Heart left ventricle (tissue), 13 donors: ENCODE results near the gene CRACR2A.

Experiments
- POLR2A ChIP-seq, 2 donors: fragments of 450-650 bp; IDR thresholded peaks; one replicate each; pipeline ENCODE4 v1.6.1; 2017; ENCODE audit warnings: antibody characterized with exemption in 2 of 2, mild to moderate bottlenecking in 2 of 2, moderate library complexity in 2 of 2
- TF ChIP-seq, protein P1 (sequence below), 12 donors: fragments of 200-600 bp; sonication (generic) in 4 of 12; IDR thresholded peaks; one replicate each; pipeline versions ENCODE4 v1.5.0 to v1.8.0; 2018 to 2022; ENCODE audit warnings: antibody characterized with exemption in 12 of 12, mild to moderate bottlenecking in 5 of 12
- donor health status: ischemic (EF 13 %, LVEDD 7.1; RV severe dilation, severe dysfunction).
- donor health status: DM: no; HTN: yes; CAD: no.
- donor health status: DM: no; HTN: no; CAD: no.
- donor health status: ischemic (EF 25% LVEDD 6.9; RV normal size, moderate dysfunction).
- donor health status: ischemic (EF 25% LVEDD 5.7; RV mildly dilated, moderate dysfunction).
- donor health status: ischemic (EF 35%, LVEDD 5.7; RV mildly dilated, moderate dysfunction).
- donor health status: nonischemic (EF 11% LVEDD 7.7; RV severe dilation, severe dysfunction).
- donor health status: DM: yes; HTN: yes; CAD: no.
- donor health status: PGD.
- donor health status: ischemic (EF 29% LVEDD 5.4; RV normal size, mild dysfunction).
- donor health status: nonischemic (EF 23%, LVEDD 6.1; RV moderate dilation, normal function).

DNA sequence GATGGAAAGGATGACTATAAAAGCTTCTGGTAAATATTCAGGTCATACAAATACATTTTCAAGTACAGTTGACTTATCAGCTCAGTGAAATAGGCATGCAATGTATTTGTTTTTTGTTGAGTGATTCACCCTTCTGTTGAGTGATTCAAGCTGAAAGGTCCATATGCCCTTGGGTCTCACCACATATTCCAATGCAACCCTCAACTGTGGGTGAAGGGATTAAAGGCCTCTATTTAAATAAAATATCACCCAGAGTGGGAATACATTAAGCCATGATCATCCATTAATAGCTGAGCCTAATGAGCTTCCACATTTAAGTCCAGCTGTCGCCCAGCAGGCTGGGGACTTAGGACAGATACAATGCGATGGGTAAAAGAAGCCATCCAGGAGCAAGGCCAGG lies 120.2 kb downstream of the CRACR2A start:
- TF ChIP-seq, protein P1, sequence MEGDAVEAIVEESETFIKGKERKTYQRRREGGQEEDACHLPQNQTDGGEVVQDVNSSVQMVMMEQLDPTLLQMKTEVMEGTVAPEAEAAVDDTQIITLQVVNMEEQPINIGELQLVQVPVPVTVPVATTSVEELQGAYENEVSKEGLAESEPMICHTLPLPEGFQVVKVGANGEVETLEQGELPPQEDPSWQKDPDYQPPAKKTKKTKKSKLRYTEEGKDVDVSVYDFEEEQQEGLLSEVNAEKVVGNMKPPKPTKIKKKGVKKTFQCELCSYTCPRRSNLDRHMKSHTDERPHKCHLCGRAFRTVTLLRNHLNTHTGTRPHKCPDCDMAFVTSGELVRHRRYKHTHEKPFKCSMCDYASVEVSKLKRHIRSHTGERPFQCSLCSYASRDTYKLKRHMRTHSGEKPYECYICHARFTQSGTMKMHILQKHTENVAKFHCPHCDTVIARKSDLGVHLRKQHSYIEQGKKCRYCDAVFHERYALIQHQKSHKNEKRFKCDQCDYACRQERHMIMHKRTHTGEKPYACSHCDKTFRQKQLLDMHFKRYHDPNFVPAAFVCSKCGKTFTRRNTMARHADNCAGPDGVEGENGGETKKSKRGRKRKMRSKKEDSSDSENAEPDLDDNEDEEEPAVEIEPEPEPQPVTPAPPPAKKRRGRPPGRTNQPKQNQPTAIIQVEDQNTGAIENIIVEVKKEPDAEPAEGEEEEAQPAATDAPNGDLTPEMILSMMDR (IDR thresholded peaks at IDR 0.05): no peak
- no peak for TF ChIP-seq POLR2A (IDR thresholded peaks at IDR 0.05)
